GM18505 (cell line): ENCODE measurements around the gene RTEL1.
"Not testable (repeated sequence)": the region's sequence is repeated elsewhere in the genome, so short reads cannot be mapped to it uniquely, and the experiment has no call there.

Experiments
- ATAC-seq: cut with Tn5 transposase; IDR thresholded peaks from one replicate; pipeline ENCODE4 v1.9.1; 2021; ENCODE audit not compliant: unreplicated experiment
- POLR2A ChIP-seq: IDR thresholded peaks from 4 replicates; pipeline ENCODE4 v1.6.1; 2011; ENCODE audit warnings: borderline replicate concordance; ENCODE audit not compliant: insufficient read depth, insufficient read length; ENCODE audit errors: extremely low read depth

Gene RTEL1

DNA sequence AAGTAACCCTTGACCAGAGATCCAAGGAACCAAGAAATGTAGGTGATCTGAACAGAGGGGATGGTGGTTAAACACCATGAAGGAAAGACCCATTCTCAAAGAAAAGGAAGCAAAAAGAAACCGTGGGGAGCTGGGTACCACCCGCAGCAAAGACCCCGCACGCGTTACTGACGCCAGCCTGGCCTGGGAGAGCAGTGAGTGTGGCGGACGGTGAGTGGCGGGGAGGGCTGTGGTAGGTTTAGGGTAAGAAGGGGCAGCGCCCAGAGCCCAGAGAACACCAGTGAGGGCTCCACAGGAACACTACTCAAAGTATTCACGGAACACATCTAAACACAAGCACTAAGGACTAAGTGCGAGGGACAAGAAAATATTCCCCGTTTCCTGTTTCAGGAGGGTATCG, 35.4 kb upstream of the RTEL1 start:
- ATAC-seq: no peak
- TF ChIP-seq POLR2A: no peak

DNA sequence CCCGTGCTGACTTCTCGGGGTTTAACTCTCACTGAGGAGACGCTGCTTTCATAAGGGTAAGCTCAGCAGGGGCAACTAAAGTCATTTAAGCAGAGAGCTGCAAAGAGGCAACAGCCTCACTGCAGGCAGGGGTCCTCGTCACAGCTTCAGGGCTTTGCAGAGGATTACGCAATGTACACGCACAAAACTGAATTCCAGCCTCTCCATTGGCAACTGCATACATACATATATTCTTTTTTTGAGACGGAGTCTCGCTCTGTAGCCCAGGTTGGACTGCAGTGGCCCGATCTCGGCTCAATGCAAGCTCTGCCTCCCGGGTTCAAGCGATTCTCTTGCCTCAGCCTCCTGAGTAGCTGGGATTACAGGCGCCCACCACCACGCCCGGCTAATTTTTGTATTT, 33.6 kb upstream of the RTEL1 start:
- TF ChIP-seq POLR2A: no peak
- no peak for ATAC-seq

GRCh38 chr20:63625771-63626423, 32.2 kb upstream of the RTEL1 start:
- peak; percentile 61 for TF ChIP-seq POLR2A
- no peak for ATAC-seq

GRCh38 chr20:63626424-63627128, 31.5 kb upstream of the RTEL1 start, which contains the start of gene GMEB2:
GMEB2 (minus strand) TSS chr20:63627101; CDS start chr20:63619397, 7,704 bp downstream.
- peak; percentile 16 for TF ChIP-seq POLR2A
- ATAC-seq: peak; percentile 43

DNA sequence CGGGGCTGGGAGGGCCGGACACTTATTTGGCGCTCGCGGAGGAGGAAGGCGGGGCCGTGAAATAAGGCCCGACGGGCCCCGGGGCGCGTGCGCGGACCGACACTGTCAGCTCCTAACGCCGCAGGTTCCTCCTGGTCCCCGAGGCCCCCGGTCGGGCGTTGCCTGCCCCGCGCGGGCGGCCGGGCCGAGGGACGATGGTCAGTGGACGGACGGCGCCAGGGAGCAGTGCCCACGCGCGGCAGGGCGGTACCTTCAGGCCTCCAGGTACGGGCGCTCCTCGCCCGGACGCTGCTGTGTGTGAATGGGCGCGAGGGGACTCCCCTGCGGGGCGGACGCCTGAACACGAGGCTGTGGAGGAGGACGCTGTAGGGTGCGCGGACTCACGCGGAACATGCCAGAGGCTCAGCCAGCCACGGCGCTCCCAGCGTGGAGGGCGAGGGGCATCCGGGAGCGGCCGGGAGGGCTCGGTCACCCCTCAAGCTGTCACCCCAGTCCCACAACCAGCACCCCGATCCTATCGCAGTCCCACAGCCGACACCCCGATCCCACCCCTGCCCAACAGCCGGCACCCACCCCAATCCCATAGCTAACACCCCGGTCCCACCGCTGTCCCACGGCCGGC, 30.9 kb upstream of the RTEL1 start:
- peak; percentile 74 for ATAC-seq
- TF ChIP-seq POLR2A: peak; percentile 91

DNA sequence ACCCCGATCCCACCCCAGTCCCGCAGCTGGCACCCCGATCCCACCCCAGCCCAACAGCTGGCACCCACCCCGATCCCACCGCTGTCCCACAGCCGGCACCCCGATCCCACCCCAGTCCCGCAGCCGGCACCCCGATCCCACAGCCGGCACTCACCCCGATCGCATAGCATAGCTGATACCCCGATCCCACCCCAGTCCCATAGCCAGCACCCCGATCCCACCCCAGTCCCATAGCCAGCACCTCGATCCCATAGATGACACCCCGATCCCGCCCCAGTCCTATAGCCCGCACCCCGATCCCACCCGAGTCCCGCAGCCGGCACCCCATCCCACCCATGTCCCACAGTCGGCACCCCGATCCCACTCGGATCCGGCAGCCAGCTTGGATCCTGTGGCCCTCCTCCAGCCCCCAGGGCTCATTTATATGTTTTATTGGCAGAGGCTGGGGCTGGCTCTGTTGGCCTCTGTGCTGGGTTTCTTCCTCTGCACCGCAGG, 30.3 kb upstream of the RTEL1 start:
- no peak for ATAC-seq
- no peak for TF ChIP-seq POLR2A

DNA sequence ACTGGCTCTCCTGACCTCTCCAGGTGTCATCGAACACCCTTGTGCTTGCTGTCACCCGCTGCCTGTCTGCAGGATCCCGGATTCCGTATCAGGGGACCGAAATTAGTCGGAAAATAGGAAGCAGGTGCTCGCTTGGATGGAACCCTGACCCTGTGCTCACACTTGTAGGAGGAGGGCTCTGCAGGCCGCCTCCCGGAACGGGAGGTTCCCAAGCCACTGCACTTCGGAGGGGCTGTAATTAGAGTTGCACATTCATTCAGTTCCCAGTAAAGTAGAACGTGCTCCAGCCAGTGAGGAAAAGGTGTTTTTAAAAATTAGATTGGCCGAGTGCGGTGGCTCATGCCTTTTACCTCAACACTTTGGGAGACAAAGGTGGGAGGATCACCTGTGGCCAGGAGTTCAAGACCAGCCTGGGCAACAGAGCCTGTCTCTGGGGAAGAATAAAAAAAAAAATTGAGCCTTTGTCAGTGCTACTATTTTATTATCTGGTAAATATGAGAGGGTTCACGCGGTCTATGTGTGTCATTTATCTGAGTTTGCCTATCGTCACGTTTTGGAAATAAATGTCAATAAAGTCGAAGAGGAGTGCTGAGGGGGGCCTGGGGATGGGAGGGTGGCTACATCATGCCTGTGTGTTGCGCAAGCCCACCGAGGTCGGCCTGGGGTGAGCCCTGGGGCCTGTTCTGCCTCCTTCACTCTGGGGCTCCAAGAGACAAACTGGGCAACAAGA, 29.7 kb upstream of the RTEL1 start:
- no peak for ATAC-seq
- TF ChIP-seq POLR2A: no peak

DNA sequence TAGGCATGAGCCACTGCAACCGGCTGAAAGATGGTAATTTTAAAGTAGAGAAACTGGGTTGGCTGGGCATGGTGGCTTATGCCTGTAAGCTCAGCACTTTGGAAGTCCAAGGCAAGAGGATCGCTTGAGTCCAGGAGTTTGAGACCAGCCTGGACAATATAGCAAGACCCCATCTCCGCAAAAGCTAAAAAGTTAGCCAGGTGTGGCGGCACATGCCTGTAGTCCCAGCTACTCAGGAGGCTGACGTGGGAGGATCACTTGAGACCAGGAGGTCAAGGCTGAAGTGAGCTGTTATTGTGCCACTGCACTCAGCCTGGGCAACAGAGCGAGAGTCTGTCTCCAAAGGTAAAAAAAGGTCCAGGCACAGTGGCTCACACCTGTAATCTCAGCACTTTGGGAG, 27.2 kb upstream of the RTEL1 start:
- ATAC-seq: not testable (repeated sequence)

DNA sequence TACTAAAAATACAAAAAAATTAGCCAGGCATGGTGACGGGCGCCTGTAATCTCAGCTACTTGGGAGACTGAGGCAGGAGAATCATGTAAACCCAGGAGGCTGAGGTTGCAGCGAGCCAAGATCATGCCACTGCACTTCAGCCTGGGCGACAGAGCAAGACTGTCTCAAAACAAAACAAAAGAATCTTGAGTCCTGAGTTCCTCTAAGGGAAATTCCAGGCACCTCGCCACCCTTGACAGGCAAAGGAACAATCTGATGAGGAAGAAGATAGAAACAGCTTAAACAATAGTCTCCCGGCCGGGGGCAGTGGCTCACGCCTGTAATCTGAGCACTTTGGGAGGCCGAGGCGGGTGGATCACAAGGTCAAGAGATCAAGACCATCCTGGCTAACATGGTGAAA, 26.7 kb upstream of the RTEL1 start:
- ATAC-seq: not testable (repeated sequence)

GRCh38 chr20:63633732-63634131, 24.4 kb upstream of the RTEL1 start:
- no peak for TF ChIP-seq POLR2A
- ATAC-seq: no peak

GRCh38 chr20:63635431-63636141, 22.5 kb upstream of the RTEL1 start:
- TF ChIP-seq POLR2A: no peak
- no peak for ATAC-seq

- TF ChIP-seq POLR2A: no peak
- ATAC-seq: no peak
Observed at GRCh38 chr20:63636752-63637628, 21.1 kb upstream of the RTEL1 start.
